Stimulated activated CD4-positive, alpha-beta T cell treated with anti-CD3 and anti-CD28 coated beads, Interleukin-2, amount 100 ng/mL, for 4 hours (primary cell): Measurements from ENCODE around the gene GASK1A.

Source experiments
- DNase-seq: peaks from one replicate; pipeline ENCODE4 v3.0.0-alpha.2; 2020; ENCODE audit warnings: low read depth

Gene GASK1A

DNA sequence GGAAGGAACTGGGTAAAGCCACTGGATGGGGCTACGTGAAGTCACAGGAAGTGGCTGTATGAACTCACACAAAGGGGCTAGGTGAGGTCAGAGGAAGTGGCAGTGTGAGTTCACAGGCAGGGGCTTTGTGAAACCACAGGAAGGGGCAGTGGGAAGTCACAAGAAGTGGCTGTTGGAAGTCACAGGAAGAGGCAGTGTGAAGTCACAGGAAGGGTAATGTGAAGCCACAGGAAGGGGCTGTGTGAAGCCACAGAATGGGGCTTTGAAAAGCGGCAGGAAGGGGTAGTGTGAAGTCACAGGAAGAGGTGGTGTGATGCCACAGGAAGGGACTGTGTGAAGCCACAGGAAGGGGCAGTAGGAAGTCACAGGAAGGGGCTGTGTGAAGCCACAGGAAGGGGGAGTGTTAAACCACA lies 34.6 kb downstream of the GASK1A start:
- DNase-seq, result no peak

DNA sequence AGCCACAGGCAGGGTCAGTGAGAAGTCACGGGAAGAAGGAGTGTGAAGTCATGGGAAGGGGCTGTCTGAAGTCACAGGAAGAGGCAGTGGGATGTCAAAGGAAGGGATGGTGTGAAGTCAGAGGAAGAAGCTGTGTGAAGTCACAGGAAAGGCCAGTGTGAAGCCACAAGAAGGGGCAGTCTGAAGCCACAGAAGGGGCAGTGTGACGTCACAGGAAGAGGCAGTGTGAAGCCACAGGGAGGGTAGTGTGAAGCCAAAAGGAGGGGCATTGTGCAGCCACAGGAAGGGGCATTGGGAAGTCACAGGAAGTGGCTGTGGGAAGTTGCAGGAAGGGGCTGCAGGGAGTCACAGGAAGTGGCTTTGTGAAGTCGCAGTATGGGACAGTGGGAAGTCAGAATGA lies 35.1 kb downstream of the GASK1A start:
- DNase-seq, result no peak

DNA sequence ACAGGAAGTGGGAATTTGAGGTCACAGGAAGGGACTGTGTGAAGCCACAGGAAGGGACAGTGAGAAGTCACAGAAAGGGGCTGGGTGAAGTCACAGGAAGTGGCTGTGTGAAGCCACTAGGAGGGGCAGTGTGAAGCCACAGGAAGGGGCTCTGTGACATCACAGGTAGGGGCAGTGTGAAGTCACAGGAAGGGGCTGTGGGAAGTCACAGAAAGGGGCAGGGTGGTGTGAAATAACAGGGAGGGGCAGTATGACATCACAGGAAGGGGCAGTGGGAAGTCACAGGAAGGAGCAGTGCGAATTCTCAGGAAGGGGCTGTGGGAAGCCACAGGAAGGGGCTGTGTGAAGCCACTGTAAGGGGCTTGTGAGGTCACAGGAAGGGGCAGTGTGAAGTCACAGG lies 35.8 kb downstream of the GASK1A start:
- DNase-seq, result no peak

DNA sequence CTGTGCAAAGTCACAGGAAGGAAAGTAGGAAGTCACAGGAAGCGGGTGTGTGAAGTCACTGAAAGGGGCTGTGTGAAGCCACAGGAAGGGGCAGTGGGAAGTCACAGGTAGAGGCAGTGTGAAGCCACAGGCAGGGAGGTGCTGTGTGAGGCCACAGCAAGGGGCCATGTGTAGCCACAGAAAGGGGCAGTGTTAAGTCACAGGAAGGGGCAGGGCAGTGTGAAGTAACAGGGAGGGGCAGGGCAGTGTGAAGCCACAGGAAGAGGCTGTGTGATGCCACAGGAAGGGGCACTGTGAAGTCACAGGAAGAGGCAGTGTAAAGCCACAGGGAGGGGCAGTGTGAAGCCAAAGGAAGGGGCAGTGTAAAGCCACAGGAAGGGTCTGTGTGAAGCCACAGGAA lies 36.5 kb downstream of the GASK1A start:
- no peak for DNase-seq

DNA sequence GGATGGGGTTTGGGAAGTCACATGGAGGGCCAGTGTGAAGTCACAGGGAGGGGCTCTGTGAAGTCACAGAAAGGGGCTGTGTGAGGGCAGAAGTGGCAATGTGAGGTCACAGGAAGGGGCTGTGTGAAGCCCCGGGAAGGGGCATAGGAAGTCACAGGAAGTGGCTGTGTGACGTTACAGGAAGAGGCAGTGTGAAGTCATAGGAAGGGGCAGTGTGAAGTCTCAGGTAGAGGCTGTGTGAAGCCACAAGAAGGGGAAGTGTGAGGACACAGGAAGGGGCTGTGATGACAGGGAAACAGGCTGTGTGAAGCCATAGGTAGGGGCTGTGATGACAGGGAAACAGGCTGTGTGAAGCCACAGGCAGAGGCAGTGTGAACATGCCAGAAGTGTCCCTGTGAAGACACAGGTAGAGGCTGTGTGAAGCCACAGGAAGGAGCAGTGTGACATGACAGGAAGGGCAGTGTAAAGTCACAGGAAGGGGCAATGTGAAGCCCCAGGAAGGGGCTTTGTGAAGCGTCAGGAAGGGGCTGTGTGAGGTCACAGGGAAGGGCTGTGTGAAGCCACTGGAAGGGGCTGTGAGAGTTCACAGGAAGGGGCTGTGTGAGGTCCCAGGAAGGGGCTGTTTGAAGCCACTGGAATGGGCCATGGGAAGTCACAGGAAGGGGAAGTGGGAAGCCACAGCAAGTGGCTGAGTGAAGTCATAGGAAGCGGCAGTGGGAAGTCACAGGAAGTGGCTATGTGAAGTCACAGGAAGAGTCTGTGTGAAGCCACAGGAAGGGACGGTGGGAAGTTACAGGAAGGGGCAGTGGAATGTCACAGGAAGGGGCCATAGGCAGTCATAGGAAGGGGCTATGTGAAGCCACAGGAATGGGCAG lies 37.1 kb downstream of the GASK1A start:
- no peak for DNase-seq

DNA sequence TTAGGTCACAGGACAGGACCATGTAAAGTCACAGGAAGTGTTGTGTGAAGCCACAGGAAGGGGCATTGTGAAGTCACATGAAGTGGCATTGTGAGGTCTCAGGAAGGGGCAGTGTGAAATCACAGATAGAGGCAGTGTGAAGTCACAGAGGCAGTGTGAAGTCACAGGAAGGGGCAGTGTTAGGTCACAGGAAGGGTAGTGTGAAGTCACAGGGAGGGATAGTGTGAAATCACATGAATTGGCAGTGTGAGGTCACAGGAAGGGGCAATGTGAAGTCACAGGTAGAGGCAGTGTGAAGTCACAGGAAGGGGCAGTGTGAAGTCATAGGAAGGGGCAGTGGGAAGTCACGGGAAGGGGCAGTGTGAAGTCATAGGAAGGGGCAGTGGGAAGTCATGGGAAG lies 37.9 kb downstream of the GASK1A start:
- no peak for DNase-seq

DNA sequence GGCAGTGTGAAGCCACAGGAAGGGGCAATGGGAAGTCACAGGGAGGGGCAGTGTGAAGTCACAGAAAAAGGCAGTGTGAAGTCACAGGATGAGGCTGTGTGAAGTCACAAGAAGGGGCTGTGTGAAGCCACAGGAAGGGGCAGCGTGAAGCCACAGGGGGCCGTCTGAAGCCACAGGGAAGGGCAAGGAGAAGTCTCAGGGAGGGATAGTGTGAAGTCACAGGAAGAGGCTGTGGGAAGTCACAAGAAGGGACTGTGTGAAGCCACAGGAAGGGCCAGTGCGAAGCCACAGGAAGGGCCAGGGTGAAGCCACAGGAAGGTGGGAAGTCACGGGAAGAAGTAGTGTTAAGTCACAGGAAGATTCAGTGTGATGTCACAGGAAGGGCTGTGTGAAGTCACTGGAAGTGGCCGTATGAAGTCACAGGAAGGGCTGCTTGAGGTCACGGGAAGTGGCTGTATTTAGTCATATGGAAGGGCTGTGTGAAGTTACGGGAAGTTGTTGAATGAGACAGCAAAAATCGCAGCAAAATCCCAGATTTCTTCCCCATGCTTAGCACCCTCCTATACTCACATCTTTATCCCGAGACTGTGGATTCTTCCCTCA lies 38.6 kb downstream of the GASK1A start:
- no peak for DNase-seq

DNA sequence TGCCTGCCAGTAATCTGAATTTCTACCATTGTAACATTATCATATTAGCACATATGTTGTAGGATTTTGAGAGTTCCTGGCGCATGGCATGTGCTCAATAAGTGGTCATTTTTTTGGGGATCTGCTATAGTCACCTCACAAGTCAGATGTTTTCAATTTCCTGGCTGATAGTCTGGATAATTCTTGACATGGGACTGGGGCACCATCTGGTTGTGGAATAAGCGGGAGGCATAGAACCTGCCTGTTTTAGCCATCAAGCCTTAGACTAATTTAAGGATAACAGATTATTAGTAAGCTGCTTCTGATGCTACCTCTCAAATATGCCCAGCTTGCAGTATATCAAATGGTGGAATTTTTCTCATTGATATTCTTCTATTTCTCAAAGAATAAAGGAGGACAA lies 39.1 kb downstream of the GASK1A start:
- no peak for DNase-seq

DNA sequence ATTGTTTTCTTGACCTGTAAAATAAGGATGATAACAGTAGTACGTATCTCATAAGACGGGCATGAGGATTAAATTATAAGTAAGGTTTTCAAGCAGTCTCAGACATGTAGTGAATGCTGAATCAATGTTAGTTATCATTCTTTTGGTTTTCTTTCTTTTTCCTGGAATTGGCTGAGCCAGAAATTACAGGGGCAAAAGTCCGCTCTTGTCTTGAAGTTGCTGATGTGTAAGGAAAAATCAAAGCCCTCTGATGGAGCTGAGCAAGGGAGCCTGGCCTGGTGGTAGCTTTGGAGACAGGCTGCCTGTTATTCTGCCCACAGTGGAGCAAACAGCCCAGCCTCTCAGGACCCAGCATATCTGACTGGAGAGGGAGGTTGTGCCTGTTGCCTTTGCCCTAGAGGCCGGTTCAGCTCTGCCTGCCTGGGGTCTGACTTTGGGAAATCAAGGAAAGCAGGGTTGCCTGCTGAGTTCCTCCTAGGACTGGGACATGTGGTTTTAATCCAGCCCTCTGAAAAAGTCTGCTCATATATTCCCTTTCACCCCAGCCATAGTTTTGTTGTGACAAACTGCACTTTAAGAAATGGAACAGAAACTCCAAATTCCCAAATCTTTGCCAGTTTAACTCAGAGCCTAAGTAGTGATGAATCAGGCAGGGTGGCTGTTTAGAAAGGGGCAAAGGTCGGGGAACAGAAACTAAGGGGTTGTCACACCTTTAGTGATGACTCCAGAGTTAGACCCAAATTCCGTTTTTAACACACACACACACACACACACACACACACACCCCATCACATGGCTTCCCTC lies 40.1 kb downstream of the GASK1A start:
- no peak for DNase-seq

DNA sequence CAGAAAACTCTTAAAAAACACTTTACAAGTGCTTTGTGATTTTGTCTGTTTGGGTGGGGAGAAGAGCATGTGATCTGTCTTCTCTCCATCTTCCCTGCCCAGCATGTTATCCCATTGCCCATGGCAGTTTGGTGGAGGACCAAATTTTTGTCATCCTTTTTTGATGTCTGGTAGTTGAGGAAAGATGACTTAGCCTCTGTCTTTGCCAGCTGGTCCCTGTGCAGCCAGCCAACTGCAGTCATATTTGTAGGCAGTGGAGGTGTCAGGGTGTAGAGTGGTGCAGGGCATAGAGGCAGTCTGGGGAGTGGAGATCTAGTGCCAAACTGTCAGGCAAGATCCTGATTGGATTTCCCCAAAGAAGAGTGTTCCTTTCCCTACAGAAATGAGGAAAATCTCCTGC lies 40.7 kb downstream of the GASK1A start:
- no peak for DNase-seq

DNA sequence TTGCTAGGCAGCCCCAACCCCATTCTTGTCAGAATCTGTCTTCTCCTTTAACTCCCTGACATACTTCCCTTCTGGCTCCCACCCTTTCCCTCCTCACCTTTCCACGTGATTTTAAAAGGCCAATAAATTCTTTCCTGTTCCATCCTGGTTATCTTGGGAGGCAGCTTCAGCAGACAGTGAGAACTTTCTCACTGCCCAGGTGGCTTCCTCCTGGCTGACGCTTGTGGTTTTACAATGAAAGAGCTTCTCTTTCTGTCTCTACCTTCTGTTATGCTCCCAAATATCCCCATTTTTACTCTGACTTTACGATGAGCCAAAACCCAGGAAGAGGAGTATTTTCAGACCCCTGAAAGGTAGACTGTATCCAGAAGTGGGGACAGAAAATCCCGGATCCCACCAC lies 42.1 kb downstream of the GASK1A start:
- DNase-seq, result no peak

DNA sequence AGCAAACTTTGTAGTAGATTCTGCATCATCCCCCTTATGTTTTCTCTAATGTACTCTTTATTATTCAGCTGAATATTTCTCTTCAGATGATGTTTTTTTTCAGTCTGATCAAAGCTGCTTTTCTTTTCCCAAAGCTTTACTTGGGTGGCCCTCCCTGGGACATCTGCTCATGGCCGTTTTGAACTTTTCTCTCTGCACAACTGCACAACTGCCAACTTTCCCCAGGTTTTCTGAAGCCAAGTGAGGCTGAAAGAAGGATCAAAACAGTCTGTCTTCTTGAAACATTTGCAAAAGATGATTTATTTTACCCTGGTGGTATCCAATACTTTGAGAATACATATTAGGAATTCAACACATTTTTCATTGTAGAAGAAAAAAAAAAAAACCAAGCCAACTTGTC lies 43.0 kb downstream of the GASK1A start:
- DNase-seq, result no peak

DNA sequence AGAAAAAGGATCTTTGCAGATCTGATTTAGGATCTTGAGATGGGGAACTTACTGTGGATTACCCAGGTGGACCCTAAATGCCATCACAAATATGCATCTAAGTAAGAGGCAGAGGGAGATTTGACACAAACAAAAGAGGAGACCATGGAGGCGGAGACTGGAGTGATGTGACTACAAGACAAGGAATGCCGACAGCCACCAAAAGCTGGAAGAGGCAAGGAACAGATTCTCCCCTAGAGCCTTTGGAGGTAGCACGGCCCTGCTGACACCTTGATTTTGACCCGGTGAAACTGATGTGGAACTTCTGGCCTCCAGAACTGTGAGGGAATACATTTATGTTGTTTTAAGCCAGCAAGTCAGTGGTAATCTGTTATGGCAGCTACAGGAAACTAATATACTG lies 44.0 kb downstream of the GASK1A start:
- no peak for DNase-seq

DNA sequence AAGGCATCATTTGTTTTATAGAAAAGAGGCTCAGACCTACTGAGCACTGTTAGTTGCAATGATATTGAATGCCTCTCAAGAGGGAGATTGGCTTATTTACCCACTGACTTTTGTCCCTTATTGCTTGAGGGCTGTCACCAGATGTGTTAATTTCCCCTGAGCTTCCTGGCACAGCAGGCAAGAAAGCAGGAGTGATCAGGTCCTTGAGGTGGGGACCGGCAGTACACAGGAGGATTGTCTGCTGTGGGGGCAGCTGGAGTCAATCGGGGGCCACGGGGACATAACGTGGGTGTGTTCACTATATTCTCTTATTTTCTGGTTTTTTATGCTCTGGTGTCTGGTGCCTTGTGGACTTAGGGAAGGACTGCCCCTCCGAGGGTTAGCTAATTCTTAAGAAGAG lies 44.6 kb downstream of the GASK1A start:
- DNase-seq, result no peak

DNA sequence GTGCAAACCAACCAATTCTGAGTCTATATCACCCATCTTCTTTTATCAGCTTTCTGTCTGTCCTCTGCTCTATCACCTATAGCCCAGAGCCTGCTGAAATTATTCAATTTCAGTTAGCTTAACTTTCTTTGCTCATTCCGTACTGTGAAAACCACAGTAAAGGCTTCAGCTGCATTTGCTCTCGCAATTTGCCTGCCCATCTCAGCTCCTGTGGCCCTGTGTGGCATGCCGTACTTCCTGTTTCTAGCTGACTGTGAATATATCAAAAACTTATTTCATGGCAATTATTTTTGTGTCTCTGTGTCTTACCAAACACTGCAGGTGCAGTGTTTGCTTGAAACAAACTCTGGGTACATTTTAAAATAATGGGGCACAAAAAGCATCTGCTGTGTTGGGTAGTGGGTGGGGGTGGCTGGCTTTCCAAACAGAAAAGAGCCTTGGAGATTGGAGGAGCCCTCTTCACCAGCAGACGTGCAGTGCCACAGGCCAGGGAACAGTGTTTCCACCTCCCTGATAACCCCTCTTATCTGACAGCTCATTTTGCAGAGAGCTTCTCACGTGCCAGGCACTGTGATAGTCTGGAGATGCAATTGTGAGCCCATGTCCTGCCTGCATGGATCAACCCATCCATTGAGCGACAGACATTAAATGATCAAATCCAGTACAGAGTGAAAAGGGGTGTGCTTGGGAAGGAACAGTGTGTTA lies 45.2 kb downstream of the GASK1A start:
- no peak for DNase-seq

DNA sequence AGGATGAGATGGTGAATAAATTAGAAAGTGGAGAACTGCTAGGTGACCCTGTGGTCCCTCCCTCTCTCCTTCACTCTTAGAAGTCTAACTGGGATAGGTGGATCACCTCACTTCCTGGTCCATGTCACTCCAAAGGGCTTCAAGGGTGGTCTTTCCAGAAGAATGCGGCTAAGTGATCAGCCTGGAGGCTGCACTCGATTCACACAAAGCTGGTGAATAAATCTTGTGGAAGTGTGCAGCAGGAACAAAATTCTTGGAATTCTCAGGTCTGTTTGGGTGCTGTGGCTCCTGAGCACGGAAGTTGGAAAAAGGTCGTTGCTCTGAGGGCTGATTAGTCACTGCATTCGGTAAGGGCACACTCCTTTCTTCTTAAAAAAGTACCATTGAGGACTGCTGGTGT lies 46.3 kb downstream of the GASK1A start:
- no peak for DNase-seq

DNA sequence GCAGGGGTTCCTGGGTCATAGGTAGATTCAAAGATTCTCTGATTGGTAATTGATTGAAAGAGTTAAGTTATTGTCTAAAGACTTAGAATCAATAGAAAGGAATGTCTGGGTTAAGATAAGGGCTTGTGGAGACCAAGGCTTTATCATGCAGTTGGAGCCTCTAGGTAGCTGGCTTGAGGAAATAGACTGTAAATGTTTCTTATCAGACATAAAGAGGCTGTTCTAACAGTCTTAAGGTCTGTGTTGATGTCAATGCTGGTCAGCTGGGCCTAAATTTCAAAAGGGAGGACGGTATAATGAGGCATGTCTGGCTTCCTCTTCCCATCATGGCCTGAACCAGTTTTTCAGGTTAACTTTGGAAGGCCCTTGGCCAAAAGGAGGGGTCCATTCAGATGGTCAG lies 48.9 kb downstream of the GASK1A start:
- DNase-seq, result no peak

DNA sequence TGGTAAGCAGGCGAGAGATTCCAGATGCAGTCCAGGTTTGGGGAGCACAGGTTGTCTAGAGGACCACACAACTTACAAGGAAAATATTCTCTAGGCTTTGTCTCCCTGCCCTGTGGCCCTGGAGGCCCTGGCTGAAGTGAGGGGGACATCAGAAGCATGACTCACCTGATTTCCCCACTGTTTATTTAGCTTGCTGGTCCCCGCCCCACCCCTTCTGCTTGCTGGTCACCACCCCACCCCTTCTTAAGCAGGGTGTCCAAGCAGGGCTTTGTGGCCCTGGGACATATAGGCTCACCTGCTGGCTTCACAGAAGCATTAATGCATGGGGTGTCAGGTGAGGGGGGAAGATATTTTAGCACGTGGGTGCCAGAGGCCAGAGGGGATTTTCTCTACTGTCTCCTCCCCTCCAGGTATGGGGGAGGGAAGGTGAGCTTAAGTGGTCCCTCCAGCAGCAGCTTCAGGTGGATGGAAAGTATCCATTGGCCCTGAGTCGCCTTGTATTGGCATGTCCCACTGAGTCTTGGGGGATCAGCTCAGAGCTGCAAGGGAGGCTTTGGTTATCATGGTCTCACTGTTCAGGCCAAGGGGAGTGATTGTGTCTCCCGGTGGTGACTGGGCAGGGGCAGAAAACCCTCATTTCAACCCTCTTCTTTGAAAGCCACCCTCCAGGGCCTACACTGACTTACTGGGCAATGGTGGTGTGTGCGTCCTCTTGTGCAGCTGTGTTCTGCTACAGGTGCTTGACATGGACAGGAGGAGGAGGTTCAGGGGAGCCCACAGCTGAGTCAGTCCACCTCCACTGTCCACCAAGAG lies 49.8 kb downstream of the GASK1A start:
- no peak for DNase-seq

DNA sequence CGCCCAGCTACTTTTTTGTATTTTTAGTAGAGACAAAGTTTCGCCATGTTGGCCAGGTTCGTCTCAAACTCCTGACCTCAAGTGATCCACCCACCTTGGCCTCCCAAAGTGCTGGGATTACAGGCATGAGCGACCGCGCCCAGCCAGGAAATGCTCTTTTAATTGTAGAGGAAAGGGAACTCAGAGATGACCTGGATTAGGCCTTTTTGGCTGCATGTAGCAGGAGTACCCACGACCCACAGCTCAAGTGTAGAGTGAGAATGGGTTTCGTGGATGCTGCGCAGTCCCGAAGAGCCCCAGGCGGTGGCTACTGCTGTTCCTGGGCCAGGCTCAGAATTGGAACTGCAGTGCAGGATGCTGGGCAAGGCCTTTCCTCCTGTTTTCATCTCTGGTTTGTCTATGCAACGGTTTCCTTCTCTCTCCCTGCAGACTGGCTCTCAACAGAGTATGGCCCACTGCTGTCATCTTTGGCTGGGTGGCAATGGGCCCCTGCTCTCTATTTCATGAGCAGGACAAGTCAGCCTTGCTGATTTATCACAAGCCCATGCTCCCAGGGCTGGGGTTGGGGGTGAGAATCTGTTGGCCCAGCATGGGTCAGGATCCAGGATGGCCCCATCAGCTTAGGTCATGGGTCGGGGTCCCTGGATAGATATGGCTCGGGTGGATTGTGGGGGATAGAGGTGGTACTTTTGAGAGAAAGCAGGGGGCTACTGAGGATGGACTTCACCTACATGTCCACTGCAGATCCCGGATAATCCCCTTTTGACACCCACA lies 51.2 kb downstream of the GASK1A start:
- no peak for DNase-seq

DNA sequence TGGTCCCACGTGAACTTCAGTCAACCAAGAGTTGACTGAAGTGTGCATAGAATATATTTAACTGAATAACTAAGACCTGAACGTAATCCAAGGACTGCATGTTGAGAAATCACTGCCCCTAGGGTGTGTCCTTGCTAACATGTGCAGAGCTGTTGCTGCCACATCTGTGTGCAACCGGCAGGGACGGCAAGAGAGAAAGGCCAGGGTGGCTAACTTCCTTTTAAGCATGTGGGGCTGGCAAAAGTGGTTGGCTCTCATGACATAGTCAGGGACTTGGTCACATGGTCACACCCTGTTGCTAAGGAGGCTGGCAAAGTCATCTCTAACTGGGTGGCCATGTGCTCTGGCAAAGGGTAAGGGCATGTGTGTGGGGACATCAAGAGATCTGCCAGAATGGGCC lies 52.4 kb downstream of the GASK1A start:
- no peak for DNase-seq
